Testis (tissue), 2 donors: Measurements from ENCODE around the gene SSX2IP.

Experiments
- POLR2A ChIP-seq: fragments of 450-650 bp; IDR thresholded peaks from one replicate; pipeline ENCODE4 v1.6.1; 2017; ENCODE audit warnings: antibody characterized with exemption, mild to moderate bottlenecking, moderate library complexity
- TF ChIP-seq, protein P1 (sequence below), 3 experiments: fragments of 450-650 bp in 2 of 3; fragments of 200-600 bp in 1 of 3; sonication (generic) in 1 of 3; IDR thresholded peaks; one replicate each; pipeline ENCODE4 v1.5.1; 2016 to 2019; ENCODE audit warnings: antibody characterized with exemption in 3 of 3, mild to moderate bottlenecking in 2 of 3, moderate library complexity in 1 of 3

- TF ChIP-seq, protein P1, sequence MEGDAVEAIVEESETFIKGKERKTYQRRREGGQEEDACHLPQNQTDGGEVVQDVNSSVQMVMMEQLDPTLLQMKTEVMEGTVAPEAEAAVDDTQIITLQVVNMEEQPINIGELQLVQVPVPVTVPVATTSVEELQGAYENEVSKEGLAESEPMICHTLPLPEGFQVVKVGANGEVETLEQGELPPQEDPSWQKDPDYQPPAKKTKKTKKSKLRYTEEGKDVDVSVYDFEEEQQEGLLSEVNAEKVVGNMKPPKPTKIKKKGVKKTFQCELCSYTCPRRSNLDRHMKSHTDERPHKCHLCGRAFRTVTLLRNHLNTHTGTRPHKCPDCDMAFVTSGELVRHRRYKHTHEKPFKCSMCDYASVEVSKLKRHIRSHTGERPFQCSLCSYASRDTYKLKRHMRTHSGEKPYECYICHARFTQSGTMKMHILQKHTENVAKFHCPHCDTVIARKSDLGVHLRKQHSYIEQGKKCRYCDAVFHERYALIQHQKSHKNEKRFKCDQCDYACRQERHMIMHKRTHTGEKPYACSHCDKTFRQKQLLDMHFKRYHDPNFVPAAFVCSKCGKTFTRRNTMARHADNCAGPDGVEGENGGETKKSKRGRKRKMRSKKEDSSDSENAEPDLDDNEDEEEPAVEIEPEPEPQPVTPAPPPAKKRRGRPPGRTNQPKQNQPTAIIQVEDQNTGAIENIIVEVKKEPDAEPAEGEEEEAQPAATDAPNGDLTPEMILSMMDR (IDR thresholded peaks at IDR 0.05): no peak
- no peak for TF ChIP-seq POLR2A
Observed at GRCh38 chr1:84737590-84737989, 47.3 kb upstream of the SSX2IP start.
